Measurements from ENCODE around the gene KCNJ18. TPM values are rescaled to one million over a fixed set of nuclear protein-coding genes. Genes with fewer than 3 reads are reported as not detected.
"Not testable (repeated sequence)": the region's sequence is repeated elsewhere in the genome, so short reads cannot be mapped to it uniquely, and the experiment has no call there.

The KCNJ18 gene
- total RNA-seq, 1 donor from 2014 or later: not detected

- H3K4me1 Mint-ChIP-seq (ENCODE audit: low read depth): no peaks in the 10 kb centered on the region
- no peaks in the 10 kb centered on the region for H3K27me3 Mint-ChIP-seq (ENCODE audit: low read depth)
- TF ChIP-seq CTCF (IDR thresholded peaks at IDR 0.05): no peak
- H3K36me3 Mint-ChIP-seq (ENCODE audit: low read depth): peaks cover 5% of the 10 kb centered on the region
- no peak overlapping the region for H3K4me3 Mint-ChIP-seq (ENCODE audit: unreplicated experiment)
- no peak overlapping the region for H3K27ac Mint-ChIP-seq (ENCODE audit: unreplicated experiment)
- H3K9me3 Mint-ChIP-seq (ENCODE audit: low read depth): peaks cover 51% of the 10 kb centered on the region
- DNase-seq (ENCODE audit: low spot score): no peak
These were observed 14.4 kb upstream of the KCNJ18 start for GRCh38 chr17:21677911-21678310.

- Mint-ChIP-seq H3K36me3 (ENCODE audit: low read depth) (peaks cover 5% of the 10 kb centered on the region), H3K4me3 (ENCODE audit: unreplicated experiment) (no peak overlapping the region), H3K27me3 (ENCODE audit: low read depth) (no peaks in the 10 kb centered on the region), H3K9me3 (ENCODE audit: low read depth) (peaks cover 46% of the 10 kb centered on the region), H3K4me1 (ENCODE audit: low read depth) (no peaks in the 10 kb centered on the region), H3K27ac (ENCODE audit: unreplicated experiment) (no peak overlapping the region)
- TF ChIP-seq CTCF (IDR thresholded peaks at IDR 0.05): no peak
- no peak for DNase-seq (ENCODE audit: low spot score)
These were observed 13.8 kb upstream of the KCNJ18 start for GRCh38 chr17:21678393-21679081.

GRCh38 chr17:21679256-21680146 is 12.8 kb upstream of the KCNJ18 start:
- peaks cover 38% of the 10 kb centered on the region for H3K9me3 Mint-ChIP-seq (ENCODE audit: low read depth)
- no peaks in the 10 kb centered on the region for H3K27me3 Mint-ChIP-seq (ENCODE audit: low read depth)
- H3K27ac Mint-ChIP-seq (ENCODE audit: unreplicated experiment): no peak overlapping the region
- H3K4me1 Mint-ChIP-seq (ENCODE audit: low read depth): no peaks in the 10 kb centered on the region
- DNase-seq (ENCODE audit: low spot score): no peak
- H3K4me3 Mint-ChIP-seq (ENCODE audit: unreplicated experiment): no peak overlapping the region
- TF ChIP-seq CTCF (IDR thresholded peaks at IDR 0.05): no peak
- peaks cover 5% of the 10 kb centered on the region for H3K36me3 Mint-ChIP-seq (ENCODE audit: low read depth)

GRCh38 chr17:21680366-21680765 is 12.0 kb upstream of the KCNJ18 start:
- no peak for TF ChIP-seq CTCF (IDR thresholded peaks at IDR 0.05)
- Mint-ChIP-seq H3K4me1 (ENCODE audit: low read depth) (no peaks in the 10 kb centered on the region), H3K27ac (ENCODE audit: unreplicated experiment) (no peak overlapping the region), H3K4me3 (ENCODE audit: unreplicated experiment) (no peak overlapping the region), H3K9me3 (ENCODE audit: low read depth) (peaks cover 30% of the 10 kb centered on the region), H3K27me3 (ENCODE audit: low read depth) (no peaks in the 10 kb centered on the region), H3K36me3 (ENCODE audit: low read depth) (peaks cover 5% of the 10 kb centered on the region)
- no peak for DNase-seq (ENCODE audit: low spot score)

GRCh38 chr17:21680850-21681351 is 11.4 kb upstream of the KCNJ18 start:
- H3K9me3 Mint-ChIP-seq (ENCODE audit: low read depth): peaks cover 25% of the 10 kb centered on the region

GRCh38 chr17:21681576-21681975 is 10.7 kb upstream of the KCNJ18 start:
- not testable (repeated sequence) for DNase-seq (ENCODE audit: low spot score); H3K4me1 Mint-ChIP-seq (ENCODE audit: low read depth); H3K27ac Mint-ChIP-seq (ENCODE audit: unreplicated experiment); H3K27me3 Mint-ChIP-seq (ENCODE audit: low read depth); H3K36me3 Mint-ChIP-seq (ENCODE audit: low read depth); H3K4me3 Mint-ChIP-seq (ENCODE audit: unreplicated experiment)
- peaks cover 24% of the 10 kb centered on the region for H3K9me3 Mint-ChIP-seq (ENCODE audit: low read depth)

More at GRCh38 chr17:21680850-21681351, 11.4 kb upstream of the KCNJ18 start:
- not testable (repeated sequence) for H3K27me3 Mint-ChIP-seq (ENCODE audit: low read depth); H3K4me3 Mint-ChIP-seq (ENCODE audit: unreplicated experiment); DNase-seq (ENCODE audit: low spot score); H3K4me1 Mint-ChIP-seq (ENCODE audit: low read depth); H3K36me3 Mint-ChIP-seq (ENCODE audit: low read depth); H3K27ac Mint-ChIP-seq (ENCODE audit: unreplicated experiment)

- not testable (repeated sequence) for H3K27me3 Mint-ChIP-seq (ENCODE audit: low read depth); H3K27ac Mint-ChIP-seq (ENCODE audit: unreplicated experiment); DNase-seq (ENCODE audit: low spot score); H3K36me3 Mint-ChIP-seq (ENCODE audit: low read depth); H3K4me1 Mint-ChIP-seq (ENCODE audit: low read depth); H3K4me3 Mint-ChIP-seq (ENCODE audit: unreplicated experiment)
- H3K9me3 Mint-ChIP-seq (ENCODE audit: low read depth): peaks cover 24% of the 10 kb centered on the region
These were observed 10.2 kb upstream of the KCNJ18 start for GRCh38 chr17:21682130-21682529.

GRCh38 chr17:21683142-21683712 is 9.1 kb upstream of the KCNJ18 start:
- H3K27ac Mint-ChIP-seq (ENCODE audit: unreplicated experiment); H3K4me3 Mint-ChIP-seq (ENCODE audit: unreplicated experiment); DNase-seq (ENCODE audit: low spot score); H3K4me1 Mint-ChIP-seq (ENCODE audit: low read depth); H3K36me3 Mint-ChIP-seq (ENCODE audit: low read depth); H3K27me3 Mint-ChIP-seq (ENCODE audit: low read depth): not testable (repeated sequence)
- peaks cover 16% of the 10 kb centered on the region for H3K9me3 Mint-ChIP-seq (ENCODE audit: low read depth)

All from chondrocyte (in vitro differentiated cells).